Stomach (tissue), 4 donors: Measurements from ENCODE around the gene TM9SF2.

Source experiments
- CTCF ChIP-seq, 7 experiments: fragments of 450-650 bp in 4 of 7; fragments of 200-600 bp in 3 of 7; sonication (generic) in 3 of 7; IDR thresholded peaks; one replicate each; pipeline ENCODE4 v1.5.1; 2016 to 2019; ENCODE audit warnings: antibody characterized with exemption in 7 of 7, control low read depth in 2 of 7, mild to moderate bottlenecking in 1 of 7
- EP300 ChIP-seq: sonication (generic); formaldehyde crosslinking; IDR thresholded peaks from one replicate; pipeline ENCODE4 v1.6.1; 2017; ENCODE audit warnings: antibody characterized with exemption
- POLR2A ChIP-seq, 4 donors: fragments of 450-650 bp; IDR thresholded peaks; one replicate each; pipeline ENCODE4 v1.6.1; 2016; ENCODE audit warnings: antibody characterized with exemption in 4 of 4, control low read depth in 2 of 4, mild to moderate bottlenecking in 1 of 4, moderate library complexity in 1 of 4
- POLR2AphosphoS5 ChIP-seq, 3 donors: sonication (generic); formaldehyde crosslinking; IDR thresholded peaks; one replicate each; pipeline ENCODE4 v1.6.1; 2016; ENCODE audit warnings: antibody characterized with exemption in 3 of 3

- TF ChIP-seq CTCF (IDR thresholded peaks at IDR 0.05) (no peak), EP300 (no peak), POLR2AphosphoS5 (IDR thresholded peaks at IDR 0.05) (no peak), POLR2A (IDR thresholded peaks at IDR 0.05) (no peak)
Measured at GRCh38 chr13:99525967-99526366, 24.7 kb downstream of the TM9SF2 start.
